H54 (cell line): ENCODE results near the gene STH.
"Not testable (repeated sequence)": the region's sequence is repeated elsewhere in the genome, so short reads cannot be mapped to it uniquely, and the experiment has no call there.

Experiments used
- DNase-seq: peaks from one replicate; pipeline ENCODE4 v3.0.0; 2011; ENCODE audit warnings: low spot score, mixed read lengths; ENCODE audit not compliant: insufficient read length
- FAIRE-seq: peaks from 3 replicates; lab custom pipeline; 2011; peaks lifted over from hg19 to GRCh38; lab: Jason Lieb, UNC
- POLR2A ChIP-seq: IDR thresholded peaks from 2 replicates; pipeline ENCODE4 v1.6.1; 2011; ENCODE audit warnings: low read depth, mild to moderate bottlenecking, low read length

Gene STH

GRCh38 chr17:46000292-46000691 is 1.2 kb downstream of the STH start:
- no peak for TF ChIP-seq POLR2A
- no peak for DNase-seq
- no peak for FAIRE-seq

- DNase-seq: no peak
- TF ChIP-seq POLR2A: no peak
Observed at GRCh38 chr17:46000757-46001156, 1.7 kb downstream of the STH start.

GRCh38 chr17:46001390-46002310 is 2.6 kb downstream of the STH start:
- DNase-seq: no peak
- no peak for TF ChIP-seq POLR2A
- no peak for FAIRE-seq

More at GRCh38 chr17:46000757-46001156, 1.7 kb downstream of the STH start:
- FAIRE-seq: no peak

- DNase-seq: peak; percentile 81
- peak; percentile 88 for FAIRE-seq
- TF ChIP-seq POLR2A: no peak
Observed at GRCh38 chr17:46002311-46002972, 3.4 kb downstream of the STH start.

GRCh38 chr17:46002973-46003316 is 3.9 kb downstream of the STH start:
- no peak for TF ChIP-seq POLR2A
- DNase-seq: no peak
- no peak for FAIRE-seq

GRCh38 chr17:46003907-46004748 is 5.1 kb downstream of the STH start:
- TF ChIP-seq POLR2A: no peak
- FAIRE-seq (no peak), DNase-seq (no peak)

- not testable (repeated sequence) for FAIRE-seq, DNase-seq
Observed at GRCh38 chr17:46006082-46006481, 7.0 kb downstream of the STH start.

GRCh38 chr17:46007461-46007965 is 8.5 kb downstream of the STH start:
- TF ChIP-seq POLR2A: no peak
- FAIRE-seq: no peak

GRCh38 chr17:46008591-46008990 is 9.5 kb downstream of the STH start:
- no peak for TF ChIP-seq POLR2A
- no peak for DNase-seq
- no peak for FAIRE-seq

More at GRCh38 chr17:46007461-46007965, 8.5 kb downstream of the STH start:
- no peak for DNase-seq

GRCh38 chr17:46009681-46010596 is 10.9 kb downstream of the STH start:
- FAIRE-seq (no peak), DNase-seq (peak; percentile 76)
- TF ChIP-seq POLR2A: no peak

GRCh38 chr17:46010597-46011186 is 11.6 kb downstream of the STH start:
- FAIRE-seq (no peak), DNase-seq (no peak)
- no peak for TF ChIP-seq POLR2A
